Measurements from ENCODE around the gene PIP5K1B. TPM values are rescaled to one million over a fixed set of nuclear protein-coding genes. Genes with fewer than 3 reads are reported as not detected.

Gene PIP5K1B
- total RNA-seq, 1 experiment from 2014 or later: 9.0 TPM

GRCh38 chr9:68750255-68750654 is 45.2 kb downstream of the PIP5K1B start:
- DNase-seq: no peak
- Mint-ChIP-seq H3K27me3 (ENCODE audit: unreplicated experiment) (no peaks in the 10 kb centered on the region), H3K9me3 (ENCODE audit: low read depth, unreplicated experiment) (no peaks in the 10 kb centered on the region), H3K36me3 (ENCODE audit: insufficient read depth, unreplicated experiment) (no peaks in the 10 kb centered on the region), H3K4me3 (ENCODE audit: low read depth, unreplicated experiment) (no peak overlapping the region), H3K27ac (ENCODE audit: unreplicated experiment) (no peak overlapping the region), H3K4me1 (ENCODE audit: low read depth, unreplicated experiment) (peaks cover 36% of the 10 kb centered on the region)
- intact Hi-C loops (cut with micrococcal nuclease; ENCODE audit: unreplicated experiment): no loop called here
- CTCF ChIA-PET: no interaction called here
- TF ChIP-seq CTCF (IDR thresholded peaks at IDR 0.05; ENCODE audit: unreplicated experiment): no peak
- BruUV-seq (replicated peaks): no TSS peak

GRCh38 chr9:68750786-68751185 is 45.7 kb downstream of the PIP5K1B start:
- TF ChIP-seq CTCF (IDR thresholded peaks at IDR 0.05; ENCODE audit: unreplicated experiment): no peak
- no TSS peak for BruUV-seq (replicated peaks)
- no peak overlapping the region for H3K4me3 Mint-ChIP-seq (ENCODE audit: low read depth, unreplicated experiment)
- DNase-seq: no peak
- peaks cover 36% of the 10 kb centered on the region for H3K4me1 Mint-ChIP-seq (ENCODE audit: low read depth, unreplicated experiment)
- intact Hi-C loops (cut with micrococcal nuclease; ENCODE audit: unreplicated experiment): no loop called here
- no peaks in the 10 kb centered on the region for H3K9me3 Mint-ChIP-seq (ENCODE audit: low read depth, unreplicated experiment)
- no peaks in the 10 kb centered on the region for H3K27me3 Mint-ChIP-seq (ENCODE audit: unreplicated experiment)
- H3K36me3 Mint-ChIP-seq (ENCODE audit: insufficient read depth, unreplicated experiment): no peaks in the 10 kb centered on the region
- CTCF ChIA-PET: no interaction called here
- H3K27ac Mint-ChIP-seq (ENCODE audit: unreplicated experiment): no peak overlapping the region

- no peaks in the 10 kb centered on the region for H3K9me3 Mint-ChIP-seq (ENCODE audit: low read depth, unreplicated experiment)
- peaks cover 30% of the 10 kb centered on the region for H3K4me1 Mint-ChIP-seq (ENCODE audit: low read depth, unreplicated experiment)
- BruUV-seq (replicated peaks): no TSS peak
- H3K4me3 Mint-ChIP-seq (ENCODE audit: low read depth, unreplicated experiment): no peak overlapping the region
- DNase-seq: no peak
- intact Hi-C loops (cut with micrococcal nuclease; ENCODE audit: unreplicated experiment): no loop called here
- H3K27ac Mint-ChIP-seq (ENCODE audit: unreplicated experiment): no peak overlapping the region
- no peak for TF ChIP-seq CTCF (IDR thresholded peaks at IDR 0.05; ENCODE audit: unreplicated experiment)
- CTCF ChIA-PET: interaction anchor here (0.6 kb wide), 1 partner anchor 168 kb away, joined by 5 read pairs; no protein-coding TSS in a partner anchor
- H3K36me3 Mint-ChIP-seq (ENCODE audit: insufficient read depth, unreplicated experiment): no peaks in the 10 kb centered on the region
- H3K27me3 Mint-ChIP-seq (ENCODE audit: unreplicated experiment): no peaks in the 10 kb centered on the region
These were observed 46.5 kb downstream of the PIP5K1B start for GRCh38 chr9:68751556-68751955.

- intact Hi-C loops (cut with micrococcal nuclease; ENCODE audit: unreplicated experiment): no loop called here
These were observed 50.0 kb downstream of the PIP5K1B start for GRCh38 chr9:68755051-68755450.

More at GRCh38 chr9:68755051-68755450, 50.0 kb downstream of the PIP5K1B start:
- no peak overlapping the region for H3K27ac Mint-ChIP-seq (ENCODE audit: unreplicated experiment)
- H3K27me3 Mint-ChIP-seq (ENCODE audit: unreplicated experiment): no peaks in the 10 kb centered on the region
- CTCF ChIA-PET: no interaction called here
- no peaks in the 10 kb centered on the region for H3K36me3 Mint-ChIP-seq (ENCODE audit: insufficient read depth, unreplicated experiment)
- H3K9me3 Mint-ChIP-seq (ENCODE audit: low read depth, unreplicated experiment): no peaks in the 10 kb centered on the region
- no TSS peak for BruUV-seq (replicated peaks)
- TF ChIP-seq CTCF (IDR thresholded peaks at IDR 0.05; ENCODE audit: unreplicated experiment): no peak
- DNase-seq: no peak
- peaks cover 16% of the 10 kb centered on the region for H3K4me1 Mint-ChIP-seq (ENCODE audit: low read depth, unreplicated experiment)
- no peak overlapping the region for H3K4me3 Mint-ChIP-seq (ENCODE audit: low read depth, unreplicated experiment)

All from Calu3 (cell line).